ENCODE results near the gene SERTAD2.

Gene SERTAD2, protein sequence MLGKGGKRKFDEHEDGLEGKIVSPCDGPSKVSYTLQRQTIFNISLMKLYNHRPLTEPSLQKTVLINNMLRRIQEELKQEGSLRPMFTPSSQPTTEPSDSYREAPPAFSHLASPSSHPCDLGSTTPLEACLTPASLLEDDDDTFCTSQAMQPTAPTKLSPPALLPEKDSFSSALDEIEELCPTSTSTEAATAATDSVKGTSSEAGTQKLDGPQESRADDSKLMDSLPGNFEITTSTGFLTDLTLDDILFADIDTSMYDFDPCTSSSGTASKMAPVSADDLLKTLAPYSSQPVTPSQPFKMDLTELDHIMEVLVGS

DNA sequence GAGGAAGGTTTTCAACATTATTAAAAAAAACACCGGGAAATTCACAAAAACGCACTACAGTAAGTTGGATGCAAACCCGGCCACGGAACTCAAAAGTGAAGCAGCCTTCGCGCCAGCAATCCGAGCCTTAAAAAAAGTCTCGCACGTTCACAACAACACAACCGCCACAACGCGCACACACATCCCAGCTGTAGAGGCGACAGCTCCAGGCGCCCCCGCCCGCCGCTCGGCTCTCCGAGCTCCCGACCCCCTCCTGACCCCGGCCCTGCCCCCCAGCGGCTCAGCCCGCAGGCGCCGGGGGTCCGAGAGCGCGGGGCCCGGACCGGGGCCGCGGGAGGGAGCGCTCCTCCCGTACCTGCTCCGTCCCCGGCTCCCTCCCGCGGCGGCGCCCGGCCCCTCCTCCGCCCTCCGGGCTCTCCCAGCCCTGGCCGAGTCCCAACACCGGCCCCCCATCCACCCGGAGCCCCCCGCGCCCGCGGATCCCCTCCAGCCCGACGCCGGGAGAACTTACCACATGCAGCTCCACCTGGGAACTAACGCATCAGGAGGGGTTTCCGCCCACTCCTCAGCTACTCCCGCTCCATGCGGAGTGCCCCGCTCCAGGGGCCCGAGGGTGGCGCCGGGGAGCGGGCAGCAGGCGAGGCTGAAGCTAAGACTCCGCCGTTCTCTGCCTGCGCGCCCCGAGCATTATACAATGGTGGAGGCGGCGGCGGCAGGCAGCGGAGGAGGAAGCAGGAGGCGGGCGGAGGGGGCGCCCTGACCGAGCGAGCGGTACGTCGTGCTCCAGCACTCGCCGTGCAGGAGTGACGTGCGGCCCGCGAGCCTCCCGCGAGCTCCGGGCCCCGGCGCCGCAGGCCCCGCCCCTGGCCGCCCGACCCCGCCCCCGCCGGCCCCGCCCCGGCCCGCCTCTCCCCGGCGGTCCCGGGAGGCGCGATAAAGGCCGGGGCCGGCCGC lies at the start of gene SERTAD2:
Gene SERTAD2 (minus strand): TSS at position 805 of the 954 bp plus-strand sequence. CDS start 17,042 bp downstream, outside the sequence.
- peak; percentile 86 to 88 for ATAC-seq

DNA sequence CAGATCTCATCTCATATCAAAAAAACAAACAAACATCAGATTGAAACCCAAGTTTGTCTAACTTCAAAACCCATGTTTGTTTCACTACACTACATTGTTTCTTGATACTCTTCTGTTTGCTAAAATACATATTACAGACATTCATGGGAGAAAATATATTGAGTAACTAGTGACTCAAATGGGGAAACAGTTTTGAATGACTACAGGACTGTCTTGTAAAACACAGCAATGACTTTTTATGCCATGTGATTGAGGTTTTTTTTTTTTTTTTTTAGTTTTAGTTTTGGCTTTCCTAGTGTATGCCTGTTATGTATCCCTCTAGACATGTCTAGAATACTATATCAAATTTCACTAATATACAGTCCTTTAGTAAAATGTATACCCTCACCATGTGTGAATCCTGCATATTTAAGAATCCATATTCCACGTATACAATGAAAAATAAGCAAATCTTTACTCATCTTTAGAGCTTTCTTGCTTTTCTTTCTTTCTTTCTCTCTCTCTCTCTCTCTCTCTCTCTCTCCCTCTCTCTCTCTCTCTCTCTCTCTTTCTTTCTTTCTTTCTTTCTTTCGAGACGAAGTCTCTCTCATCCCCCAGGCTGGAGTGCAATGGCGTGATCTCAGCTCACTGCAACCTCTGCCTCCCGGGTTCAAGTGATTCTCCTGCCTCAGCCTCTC lies 46.6 kb upstream of the SERTAD2 start:
- peak; percentile 73 for ATAC-seq

DNA sequence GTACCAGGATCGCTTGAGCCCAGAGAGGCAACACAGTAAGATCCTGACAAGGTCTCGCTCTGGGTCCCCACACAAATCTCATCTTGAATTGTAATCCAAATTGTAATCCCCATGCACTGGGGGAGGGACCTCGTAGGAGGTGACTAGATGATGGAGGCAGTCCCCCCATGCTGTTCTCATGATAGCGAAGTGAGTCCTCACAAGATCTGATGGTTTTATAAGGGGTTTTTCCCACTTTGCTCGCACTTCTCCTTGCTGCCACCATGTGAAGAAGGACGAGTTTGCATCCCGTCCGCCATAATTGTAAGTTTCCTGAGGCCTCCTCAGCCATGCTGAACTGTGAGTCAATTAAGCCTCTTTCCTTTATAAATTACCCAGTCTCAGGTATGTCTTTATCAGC lies 46.0 kb upstream of the SERTAD2 start:
- ATAC-seq = peak in 1 of 2 donors; percentile 2

DNA sequence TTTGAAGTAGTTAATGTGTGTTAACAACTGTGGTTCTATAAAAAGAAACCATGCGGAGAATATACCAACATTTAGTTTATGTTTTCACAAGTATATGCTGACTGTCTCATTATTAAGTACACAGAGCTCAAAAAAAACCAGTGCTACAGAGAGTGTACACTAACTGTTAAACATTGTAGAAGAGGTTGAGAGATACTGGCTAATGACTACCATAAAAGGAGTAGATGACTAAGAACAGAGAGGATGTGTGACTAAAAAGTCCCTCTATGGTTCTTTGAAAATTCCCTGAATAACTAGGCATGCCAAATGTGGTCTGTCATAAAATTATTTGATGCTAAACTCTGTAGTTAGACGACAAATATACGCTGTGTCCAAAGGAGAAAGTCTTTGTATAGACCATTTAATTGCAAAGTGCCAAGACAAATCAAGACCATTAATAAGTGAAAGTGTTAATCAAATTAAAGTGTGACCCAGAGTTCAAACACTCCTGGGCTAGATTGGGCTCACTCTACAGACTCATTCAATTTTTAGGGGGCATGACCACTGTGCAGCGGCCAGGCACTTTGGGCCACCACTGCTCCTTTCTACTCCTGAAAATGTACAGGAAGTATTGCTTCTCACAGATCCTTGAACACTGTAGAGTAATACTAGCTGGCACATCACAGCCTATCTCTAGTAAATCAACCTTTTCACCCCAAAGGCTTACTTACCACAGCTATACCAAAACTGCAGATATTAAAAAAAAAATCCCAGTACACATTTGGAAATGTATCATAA lies 45.1 kb upstream of the SERTAD2 start:
- ATAC-seq = peak; percentile 94 to 95

DNA sequence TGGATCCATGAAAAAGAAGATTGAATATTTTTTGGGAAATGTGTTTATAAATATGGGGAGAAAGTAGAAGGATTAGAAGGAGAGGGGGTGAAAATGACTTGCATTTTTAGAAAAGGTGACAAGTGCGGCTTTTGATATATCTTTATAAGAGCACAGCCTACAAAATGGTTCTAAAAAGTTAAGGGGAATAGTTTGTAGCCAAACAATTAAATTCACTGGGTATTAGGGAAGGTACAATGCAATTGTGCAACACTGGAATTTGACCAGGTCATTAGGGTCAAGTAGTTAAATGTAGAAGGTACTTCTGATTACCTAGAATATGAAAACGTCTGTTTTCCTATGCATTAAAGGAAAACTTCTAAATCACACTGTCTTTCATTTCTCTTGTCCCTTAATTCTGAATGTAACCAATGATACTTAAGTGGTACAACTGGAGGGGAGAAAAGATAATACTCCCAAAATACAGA lies 44.5 kb upstream of the SERTAD2 start:
- ATAC-seq = no peak

DNA sequence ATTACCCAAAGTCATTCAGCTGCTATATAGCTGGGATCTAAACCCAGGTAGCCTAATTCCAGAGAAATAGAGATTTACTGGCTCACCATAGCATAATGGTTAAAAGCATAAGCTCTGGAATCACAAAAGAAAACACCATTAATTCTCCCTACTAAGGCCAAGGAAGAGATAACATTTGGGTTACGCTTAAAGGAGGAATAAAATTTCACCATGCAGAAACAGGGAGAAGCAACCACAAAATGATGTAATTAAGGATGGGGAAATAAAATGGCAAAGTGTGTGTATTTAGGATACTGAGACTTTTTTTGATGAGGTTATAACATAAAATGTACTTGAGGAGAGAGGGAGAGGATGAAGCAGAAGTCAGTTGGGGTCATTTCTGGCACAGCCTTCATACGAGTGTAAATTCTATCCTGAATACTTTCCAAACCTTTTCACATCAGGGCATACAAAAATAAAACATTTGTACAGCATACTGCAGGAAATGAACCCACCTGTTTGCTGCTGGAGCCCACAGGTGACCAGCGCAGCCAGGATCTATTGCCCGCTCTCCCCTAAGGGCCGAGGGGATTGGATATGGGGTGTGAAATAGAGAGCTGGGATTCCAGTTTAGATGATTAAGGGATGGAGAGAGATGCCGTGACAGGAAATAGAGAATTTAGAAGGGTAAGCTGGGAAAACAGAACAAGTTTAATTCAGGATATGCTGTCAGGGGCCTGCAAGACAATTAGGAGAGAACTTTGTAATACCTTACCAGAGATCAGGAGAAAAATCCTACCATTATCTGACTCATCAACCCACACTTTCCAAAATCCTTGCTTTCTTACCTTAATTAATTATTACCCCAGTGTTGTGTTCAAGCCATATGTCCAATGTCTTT lies 43.8 kb upstream of the SERTAD2 start:
- no peak for ATAC-seq

DNA sequence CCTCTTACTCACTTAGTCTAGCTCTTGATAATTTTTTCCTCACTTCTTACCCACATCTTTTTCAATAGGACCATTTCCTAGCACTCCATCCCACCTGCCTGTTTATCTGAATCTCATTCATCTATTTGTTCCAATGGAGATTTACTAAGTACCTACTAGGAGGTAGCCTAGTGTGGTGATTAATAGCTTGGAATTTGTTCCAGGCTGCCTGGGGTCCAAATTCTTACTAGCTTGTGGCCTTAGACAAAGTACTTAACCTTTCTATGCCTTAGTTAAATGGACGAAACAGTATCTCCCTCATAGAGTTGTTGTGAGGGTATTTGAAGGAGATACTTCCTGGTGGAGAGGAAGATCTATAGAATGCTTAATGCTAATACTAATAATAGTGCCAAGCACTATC lies 42.9 kb upstream of the SERTAD2 start:
- ATAC-seq = no peak

DNA sequence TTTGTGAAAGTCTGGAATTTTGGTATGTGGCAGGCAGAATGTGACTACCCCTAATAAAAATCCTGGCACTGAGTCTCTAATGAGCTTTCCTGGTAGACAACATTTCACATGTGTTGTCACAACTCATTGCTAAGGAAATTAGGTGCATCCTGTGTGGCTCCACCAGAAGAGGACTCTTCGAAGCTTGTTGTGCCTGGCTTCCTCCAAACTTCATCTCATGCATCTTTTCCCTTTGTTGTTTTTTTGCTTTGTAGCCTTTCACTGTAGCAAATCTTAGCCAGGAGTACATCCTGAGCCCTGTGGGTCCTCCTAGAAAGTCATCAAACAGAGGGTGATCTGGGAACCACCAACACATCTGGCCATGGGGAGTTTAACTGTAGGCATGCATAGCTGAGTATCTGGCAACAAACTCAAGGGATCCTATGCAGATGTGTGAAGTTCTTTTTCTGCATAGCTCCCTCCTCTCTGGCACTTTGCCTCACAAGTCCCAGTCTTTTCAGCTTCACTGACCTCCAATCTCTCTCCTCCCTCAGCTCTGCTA lies 42.1 kb upstream of the SERTAD2 start:
- no peak for ATAC-seq

DNA sequence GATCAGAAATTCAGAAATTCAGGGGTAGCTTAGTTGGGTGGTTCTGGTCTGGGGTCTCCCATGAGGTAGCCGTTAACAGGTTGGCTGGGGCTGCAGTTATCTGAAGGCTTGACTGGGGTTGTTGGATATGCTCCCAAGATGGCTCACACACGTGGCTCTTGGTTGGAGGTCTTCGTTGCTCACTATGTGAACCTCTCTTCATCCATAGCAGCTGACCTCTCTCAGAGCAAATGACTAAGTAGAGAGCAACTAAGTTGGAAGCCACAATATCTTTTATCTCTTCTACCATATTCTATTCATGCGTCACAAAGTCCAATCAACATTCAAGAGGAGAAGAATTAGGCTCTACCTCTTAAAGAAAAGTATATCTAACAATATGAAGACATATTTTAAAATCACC lies 38.7 kb upstream of the SERTAD2 start:
- no peak for ATAC-seq

DNA sequence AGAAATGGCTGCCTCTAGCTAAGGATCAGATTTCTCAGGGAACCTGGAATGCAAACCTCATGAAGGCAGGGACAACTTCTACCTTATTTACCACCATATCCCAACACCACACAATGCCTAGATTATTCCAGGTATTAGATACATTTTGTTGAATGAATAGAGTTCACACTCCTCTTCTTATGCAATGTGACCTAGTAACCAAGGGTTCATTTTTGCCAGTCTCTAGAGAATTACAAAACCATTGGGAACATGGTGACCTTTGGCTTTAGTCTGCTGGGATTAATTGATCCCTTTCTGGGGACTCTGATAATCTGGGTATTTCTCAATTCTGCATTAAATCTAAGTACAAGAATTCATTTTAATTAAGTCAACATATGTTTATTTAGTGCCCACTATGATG lies 35.2 kb upstream of the SERTAD2 start:
- ATAC-seq = no peak

DNA sequence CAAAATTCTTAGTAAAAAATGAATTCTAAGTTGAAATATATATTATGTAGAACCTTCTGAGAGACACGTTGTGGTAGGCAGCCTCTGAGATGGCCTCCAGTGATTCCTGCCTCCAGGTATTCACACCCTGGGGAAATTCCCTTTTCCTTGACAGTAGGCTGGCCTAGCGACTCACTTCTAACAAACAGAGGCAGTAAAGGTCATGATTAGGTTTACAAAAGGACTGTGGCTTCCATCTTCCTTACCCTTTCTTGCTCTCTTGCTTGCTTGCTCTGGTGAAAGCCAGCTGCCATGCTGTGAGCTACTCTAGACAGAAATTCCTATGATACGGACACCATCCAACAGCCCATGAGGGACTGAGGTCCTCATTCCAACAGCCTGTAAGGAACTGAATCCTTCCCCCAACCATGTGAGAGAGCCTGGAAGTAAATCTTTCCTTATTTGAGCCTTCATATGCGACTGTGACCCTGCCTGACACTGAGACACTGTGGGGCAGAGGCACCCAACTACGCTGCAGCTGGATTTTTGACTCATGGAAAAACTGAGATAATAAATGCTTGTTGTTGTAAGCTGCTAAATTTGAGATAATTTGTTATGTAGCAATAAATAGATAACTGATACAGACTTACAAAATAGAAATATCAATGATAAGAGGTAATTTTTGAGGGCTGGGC lies 32.7 kb upstream of the SERTAD2 start:
- ATAC-seq = peak in 1 of 2 donors; percentile 24

DNA sequence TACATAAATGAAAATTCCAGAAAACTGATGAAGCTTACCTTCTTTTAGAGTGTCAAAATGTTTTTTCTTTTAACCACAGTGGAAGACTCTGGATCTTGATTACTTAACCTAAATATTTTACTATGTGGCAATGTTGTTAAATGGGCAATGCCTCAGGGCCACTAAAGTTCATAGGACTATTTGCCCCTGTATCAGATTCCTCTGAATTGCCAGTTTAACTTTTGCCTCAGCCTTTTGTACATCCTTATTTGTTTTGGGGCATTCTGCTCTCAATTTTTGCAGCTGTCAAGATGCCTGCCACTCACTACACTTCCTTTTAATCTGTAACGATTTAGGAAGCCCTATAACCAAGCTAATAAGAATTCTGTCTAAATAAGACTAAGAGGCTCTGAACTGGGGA lies 31.7 kb upstream of the SERTAD2 start:
- no peak for ATAC-seq

DNA sequence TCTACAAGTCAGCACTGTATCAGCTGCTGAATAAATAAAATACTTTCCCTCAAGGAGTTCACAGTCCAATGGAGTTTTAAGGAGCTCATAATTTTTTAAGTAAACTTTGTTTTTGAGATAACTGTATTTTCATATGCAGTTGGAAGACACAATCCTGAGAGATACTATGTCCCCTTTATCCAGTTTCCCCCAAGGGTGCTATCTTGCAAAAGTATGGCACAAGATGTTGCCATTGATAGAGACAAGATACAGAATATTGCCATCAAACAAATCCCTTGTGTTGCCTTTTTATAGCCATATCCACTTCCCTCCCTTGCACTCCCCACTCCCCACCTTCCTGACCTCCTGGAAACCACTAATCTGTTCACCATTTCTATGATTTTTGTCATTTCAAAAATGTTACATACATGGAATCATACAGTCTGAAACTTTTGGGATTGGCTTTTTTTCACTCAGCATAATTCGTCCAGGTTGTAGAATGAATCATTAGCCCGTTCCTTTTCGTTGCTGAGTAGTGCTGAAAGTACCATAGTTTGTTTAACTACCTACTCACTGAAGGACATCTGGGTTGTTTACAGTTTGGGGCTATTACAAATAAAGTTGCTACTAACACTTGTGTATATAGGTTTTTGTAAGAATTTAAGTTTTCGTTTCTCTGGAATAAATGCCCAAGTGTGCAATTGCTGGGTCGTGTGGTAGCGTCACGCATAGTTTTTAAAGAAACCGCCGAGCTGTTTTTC lies 30.2 kb upstream of the SERTAD2 start:
- no peak for ATAC-seq

DNA sequence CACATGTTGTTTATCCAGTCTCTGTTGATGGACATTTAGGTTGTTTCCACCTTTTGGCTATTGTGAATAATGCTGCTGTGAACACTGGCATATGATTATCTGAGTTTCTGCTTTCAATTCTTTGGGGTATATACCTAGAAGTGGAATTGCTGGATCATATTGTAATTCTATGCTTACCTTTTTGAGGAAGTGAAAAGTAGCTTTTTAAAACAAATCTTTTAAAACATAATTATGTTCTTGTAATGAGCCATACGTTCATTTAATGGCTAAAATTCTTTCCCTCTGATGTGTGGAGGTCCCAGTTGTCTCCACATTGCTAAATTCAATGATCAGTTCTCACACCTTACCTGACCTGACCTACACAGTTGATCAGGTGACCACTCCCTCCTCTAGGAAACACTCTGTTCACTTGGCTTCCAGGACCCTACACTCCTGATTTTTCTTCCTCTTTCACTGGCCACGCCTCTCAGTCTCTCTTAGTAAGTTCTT lies 27.8 kb upstream of the SERTAD2 start:
- ATAC-seq = no peak

DNA sequence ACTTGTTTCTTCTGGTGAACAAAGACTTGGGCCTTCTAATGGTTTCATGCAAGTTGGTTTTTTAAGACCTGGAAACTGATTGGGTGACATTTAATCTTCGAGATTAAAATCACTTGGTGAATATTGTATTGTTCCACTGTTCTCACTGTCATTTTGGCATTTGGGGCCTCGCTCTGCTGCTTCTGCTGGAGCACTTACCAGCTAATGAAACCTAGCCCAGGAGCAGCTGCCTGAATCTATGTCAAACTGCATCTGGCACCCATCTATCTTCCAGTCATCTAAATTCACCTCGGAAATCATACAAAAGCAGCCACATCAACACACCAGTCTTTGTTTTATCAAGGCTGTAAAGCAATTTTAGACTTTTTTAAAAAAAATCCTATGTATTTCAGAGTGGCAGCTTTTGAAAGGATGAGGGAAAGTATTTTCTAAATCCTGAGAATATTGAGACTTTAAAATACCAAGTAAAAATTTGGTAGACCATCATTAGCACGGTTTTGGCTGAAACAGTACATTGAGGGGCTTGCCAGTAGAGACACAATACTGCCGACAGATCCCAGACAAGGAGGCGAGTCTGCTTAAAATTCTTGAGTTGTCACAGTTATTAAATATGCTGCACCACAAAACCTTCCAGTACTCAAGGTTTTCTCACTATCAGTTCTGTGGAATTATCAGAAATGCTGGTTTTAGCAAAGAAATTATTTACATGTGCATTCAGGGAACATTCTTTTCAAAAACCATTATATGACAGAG lies 26.1 kb upstream of the SERTAD2 start:
- no peak for ATAC-seq

DNA sequence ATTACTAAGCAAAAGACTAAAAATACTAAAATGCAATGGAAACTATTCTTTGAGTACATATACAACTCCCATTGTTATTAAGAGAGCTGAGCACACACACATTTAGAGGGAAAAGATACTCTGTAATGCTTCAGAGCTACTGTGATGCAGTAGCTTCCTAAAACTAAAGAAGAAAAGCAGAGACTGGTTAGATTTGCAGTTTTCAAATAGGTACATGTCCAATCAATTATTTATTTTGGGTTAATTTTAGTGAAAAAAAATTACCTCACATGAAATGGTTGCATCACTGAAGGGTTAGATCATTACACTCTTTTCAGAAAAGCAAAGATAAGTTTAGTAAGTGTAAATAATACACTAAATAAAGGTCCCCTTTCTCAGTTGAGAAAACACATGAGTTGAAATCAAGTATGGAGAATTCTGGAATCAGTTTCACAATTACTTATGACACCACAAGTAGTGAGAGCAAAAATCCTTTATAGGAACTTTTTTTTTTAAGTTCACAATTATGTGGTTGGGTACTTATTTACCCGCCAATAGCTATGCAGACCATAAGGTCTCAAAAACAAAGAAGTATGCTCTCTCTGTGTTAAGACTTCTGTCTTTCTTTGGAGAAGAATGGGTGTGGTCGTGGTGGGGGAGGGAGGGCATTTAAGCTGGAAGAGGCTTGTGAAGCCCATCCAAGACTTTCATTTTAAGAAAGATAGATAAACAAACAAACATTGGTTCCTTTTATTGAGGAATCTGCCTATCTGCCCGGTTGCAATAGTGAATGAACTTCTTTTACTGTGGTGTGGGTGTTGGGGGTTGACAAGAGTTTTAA lies 25.3 kb upstream of the SERTAD2 start:
- ATAC-seq = no peak

DNA sequence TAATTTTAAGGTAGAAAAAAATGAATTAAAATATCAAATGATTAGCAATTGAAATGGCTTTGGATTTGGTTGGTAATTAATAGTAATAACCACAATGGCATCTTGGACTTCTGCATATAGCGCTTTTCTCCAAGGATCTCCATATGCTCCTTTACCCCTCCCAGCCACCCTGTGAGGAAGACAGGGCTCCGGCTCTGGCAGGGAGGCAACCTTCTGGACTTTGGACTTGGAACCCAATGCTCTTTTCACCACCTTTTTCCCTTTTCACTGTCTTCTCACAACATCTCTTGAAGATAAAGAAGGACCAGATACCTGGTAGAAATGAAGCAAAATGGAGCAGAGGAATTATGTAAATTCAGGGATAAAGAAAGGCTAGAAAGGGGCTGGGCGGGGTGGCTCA lies 23.8 kb upstream of the SERTAD2 start:
- ATAC-seq = no peak

DNA sequence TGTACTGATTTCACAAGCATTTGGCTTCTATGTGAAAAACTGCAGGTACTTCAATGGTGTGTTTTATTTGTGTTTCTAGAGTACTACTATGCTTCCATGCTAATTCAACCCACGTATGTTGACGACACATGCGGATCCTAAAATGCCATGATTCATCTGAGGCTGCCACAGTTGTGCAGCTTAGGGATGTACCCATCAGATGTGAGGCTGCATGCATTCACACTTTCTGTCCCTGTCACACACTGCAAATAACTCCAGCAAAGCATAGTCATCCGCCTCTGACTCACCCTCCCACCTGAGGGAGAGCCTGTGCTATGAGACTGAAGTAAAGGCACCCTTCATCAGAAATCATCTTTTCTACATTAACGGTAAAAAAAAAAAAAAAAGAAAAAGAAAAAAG lies 22.1 kb upstream of the SERTAD2 start:
- peak; percentile 100 for ATAC-seq
